Measurements from ENCODE around the gene POLR3G.

DNA sequence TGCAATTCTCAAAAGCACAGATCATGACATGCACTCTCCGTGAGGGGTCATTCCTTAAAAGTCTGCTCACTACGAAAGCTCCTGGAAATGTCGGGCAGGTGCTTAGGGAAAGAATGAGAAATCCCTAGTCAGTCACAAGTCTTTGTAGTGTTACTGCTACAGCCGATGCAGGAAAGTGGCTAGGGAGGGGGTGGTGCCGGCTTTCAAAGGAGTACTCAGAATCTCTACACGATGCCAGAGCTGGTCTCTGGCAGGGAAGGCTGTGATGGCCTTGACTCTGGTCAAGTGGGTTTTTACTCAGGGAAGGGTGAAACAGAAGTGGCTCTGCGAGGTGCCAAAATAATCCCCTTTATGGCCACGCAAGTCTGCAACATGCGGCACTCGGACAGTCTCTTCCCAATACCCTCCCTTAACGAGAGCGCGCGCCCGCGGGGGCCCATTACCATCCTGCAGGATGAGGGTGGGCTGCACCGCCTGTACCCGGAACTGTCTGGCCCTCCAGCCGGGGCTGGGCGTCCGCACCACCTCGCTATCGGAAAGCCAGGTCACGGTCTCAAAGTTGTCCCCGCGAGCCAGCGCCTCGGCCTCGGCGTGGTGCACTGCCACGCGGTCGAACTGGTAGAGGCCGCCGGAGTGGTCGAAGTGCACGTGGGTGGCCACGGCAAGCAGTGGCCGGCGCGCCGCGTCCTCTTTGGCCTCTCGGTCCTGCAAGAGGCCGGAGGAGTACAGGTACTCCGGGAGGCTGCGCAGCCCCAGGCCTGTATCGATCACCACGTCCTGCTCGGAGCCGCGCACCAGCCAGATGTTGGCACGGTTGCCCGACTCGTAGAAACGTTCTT lies 1.0 kb upstream of the POLR3G start:
- TF ChIP-seq CTCF (IDR thresholded peaks at IDR 0.05 in 8 of 11, conservative IDR thresholded peaks at IDR 0.05 in 3 of 11) (no peak), POLR2A (IDR thresholded peaks at IDR 0.05) (no peak)

Measured in spleen (tissue), 7 donors.